C4-2B (cell line): Measurements from ENCODE around the gene GNS.
A peak's percentile ranks its signal among the peaks of the same experiment; 100 is the strongest.

Experiments
- H3K27ac ChIP-seq: fragments of 450-650 bp; 2 replicates; pipeline ENCODE4 v1.5.1; 2017
- ZFX ChIP-seq: fragments of 450-650 bp; IDR thresholded peaks from 2 replicates; pipeline ENCODE4 v1.6.1; 2017
- TF ChIP-seq, protein P1 (sequence below): fragments of 450-650 bp; conservative IDR thresholded peaks from 2 replicates; pipeline ENCODE4 v1.5.1; 2017; ENCODE audit warnings: mild to moderate bottlenecking

The GNS gene

DNA sequence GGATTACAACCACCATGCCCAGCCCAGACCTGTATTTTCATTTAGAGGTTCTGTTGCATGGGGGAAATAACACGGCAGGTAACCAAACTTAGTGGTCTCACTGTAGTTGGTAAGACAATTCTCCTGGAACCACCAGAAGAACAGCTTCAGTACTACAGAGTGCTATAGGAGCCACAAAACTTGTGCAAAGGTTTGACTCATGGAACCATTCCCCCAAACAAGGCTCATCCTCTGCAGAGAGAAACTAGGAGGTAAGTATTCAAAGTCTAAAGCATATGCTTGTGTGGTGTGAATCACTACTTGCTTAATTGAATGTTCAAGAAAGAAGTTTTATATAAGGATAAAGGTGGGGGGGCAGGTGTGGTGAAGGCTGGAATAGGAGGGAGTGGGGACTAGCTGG is 58.7 kb downstream of the GNS start:
- no peak for TF ChIP-seq ZFX
- TF ChIP-seq, protein P1, sequence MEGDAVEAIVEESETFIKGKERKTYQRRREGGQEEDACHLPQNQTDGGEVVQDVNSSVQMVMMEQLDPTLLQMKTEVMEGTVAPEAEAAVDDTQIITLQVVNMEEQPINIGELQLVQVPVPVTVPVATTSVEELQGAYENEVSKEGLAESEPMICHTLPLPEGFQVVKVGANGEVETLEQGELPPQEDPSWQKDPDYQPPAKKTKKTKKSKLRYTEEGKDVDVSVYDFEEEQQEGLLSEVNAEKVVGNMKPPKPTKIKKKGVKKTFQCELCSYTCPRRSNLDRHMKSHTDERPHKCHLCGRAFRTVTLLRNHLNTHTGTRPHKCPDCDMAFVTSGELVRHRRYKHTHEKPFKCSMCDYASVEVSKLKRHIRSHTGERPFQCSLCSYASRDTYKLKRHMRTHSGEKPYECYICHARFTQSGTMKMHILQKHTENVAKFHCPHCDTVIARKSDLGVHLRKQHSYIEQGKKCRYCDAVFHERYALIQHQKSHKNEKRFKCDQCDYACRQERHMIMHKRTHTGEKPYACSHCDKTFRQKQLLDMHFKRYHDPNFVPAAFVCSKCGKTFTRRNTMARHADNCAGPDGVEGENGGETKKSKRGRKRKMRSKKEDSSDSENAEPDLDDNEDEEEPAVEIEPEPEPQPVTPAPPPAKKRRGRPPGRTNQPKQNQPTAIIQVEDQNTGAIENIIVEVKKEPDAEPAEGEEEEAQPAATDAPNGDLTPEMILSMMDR = no peak

DNA sequence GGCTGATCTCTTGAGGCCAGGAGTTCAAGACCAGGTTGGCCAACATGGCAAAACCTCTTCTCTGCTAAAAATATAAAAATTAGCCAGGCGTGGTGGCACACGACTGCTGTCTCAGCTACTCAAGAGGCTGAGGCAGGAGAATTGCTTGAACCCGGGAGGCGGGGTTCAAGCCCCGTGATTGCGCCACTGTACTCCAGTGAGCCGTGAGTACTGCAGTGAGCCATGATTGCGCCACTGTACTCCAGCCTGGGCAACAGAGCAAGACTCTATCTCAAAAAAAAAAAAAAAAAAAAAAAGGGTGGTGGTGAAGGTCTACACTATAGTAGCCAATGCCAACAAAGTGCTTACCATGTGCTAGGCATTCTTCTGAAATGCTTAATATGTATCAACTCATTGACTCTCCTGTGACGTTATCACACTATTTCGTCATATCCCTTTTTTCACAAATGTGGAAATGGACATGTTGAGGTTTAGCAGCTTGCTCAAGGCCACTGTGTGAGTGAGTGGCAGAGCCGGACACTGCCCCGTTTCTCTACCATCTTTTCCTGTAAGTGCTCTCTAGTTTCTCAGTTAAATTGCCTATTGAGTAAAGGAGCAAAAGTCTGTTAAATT is 59.6 kb downstream of the GNS start:
- no peak for TF ChIP-seq ZFX
- TF ChIP-seq, protein P1 = no peak
- no peak overlapping the region for H3K27ac ChIP-seq

More for the DNA sequence above, 58.7 kb downstream of the GNS start:
- no peak overlapping the region for H3K27ac ChIP-seq

DNA sequence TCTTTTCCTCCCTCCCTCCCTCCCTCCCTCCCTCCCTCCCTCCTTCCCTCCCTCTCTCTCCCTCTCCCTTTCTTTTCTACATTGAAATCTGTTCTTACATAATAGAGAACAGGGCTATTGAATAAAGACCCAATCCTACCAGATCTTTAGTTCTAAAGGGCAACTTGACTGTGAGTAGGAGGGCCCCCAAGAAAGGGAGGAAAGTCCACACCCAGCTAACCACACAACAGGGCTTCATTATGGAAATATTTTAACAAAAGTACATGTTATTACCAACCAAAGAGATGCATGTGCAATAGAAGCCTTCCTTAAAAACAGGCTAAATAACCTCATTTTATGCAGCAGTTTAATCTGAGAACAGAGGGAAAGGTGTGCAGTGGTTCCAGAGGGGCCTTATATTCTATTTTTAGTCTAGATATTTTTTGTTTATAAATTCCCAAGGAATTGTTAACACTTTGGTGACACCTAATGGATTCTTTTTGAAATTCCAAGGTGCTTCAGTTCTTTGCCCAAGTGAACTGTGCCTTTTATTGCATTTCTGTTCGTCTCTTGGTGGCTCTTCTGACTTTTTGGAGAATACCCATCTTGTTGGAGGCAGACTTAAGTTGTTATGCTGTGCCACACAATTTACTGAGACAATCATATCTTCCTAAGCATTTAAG is 63.0 kb downstream of the GNS start:
- H3K27ac ChIP-seq = no peak overlapping the region
- TF ChIP-seq, protein P1 = peak; percentile 51
- TF ChIP-seq ZFX = no peak

DNA sequence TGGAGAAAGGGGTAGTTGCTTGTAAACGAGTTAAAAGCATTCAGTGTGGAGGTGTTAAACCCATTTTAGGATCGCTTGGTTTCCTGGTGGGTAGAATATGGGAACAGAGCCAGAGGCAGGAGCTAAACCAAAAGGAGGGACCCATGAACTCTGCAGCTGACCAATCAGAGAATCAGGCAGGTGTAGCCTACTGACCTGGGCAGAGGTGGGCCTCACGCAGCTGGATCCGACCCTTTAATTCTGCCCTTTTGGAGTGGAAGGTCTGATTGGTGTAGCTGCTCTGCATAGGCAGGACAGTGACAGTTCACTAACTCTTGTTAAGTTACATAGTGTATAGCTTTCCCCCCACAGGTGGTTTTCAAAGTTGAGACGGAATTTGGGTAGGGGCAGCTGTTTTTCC is 63.7 kb downstream of the GNS start:
- peak overlapping the region; percentile 22 for H3K27ac ChIP-seq
- TF ChIP-seq, protein P1 = no peak
- TF ChIP-seq ZFX = no peak

DNA sequence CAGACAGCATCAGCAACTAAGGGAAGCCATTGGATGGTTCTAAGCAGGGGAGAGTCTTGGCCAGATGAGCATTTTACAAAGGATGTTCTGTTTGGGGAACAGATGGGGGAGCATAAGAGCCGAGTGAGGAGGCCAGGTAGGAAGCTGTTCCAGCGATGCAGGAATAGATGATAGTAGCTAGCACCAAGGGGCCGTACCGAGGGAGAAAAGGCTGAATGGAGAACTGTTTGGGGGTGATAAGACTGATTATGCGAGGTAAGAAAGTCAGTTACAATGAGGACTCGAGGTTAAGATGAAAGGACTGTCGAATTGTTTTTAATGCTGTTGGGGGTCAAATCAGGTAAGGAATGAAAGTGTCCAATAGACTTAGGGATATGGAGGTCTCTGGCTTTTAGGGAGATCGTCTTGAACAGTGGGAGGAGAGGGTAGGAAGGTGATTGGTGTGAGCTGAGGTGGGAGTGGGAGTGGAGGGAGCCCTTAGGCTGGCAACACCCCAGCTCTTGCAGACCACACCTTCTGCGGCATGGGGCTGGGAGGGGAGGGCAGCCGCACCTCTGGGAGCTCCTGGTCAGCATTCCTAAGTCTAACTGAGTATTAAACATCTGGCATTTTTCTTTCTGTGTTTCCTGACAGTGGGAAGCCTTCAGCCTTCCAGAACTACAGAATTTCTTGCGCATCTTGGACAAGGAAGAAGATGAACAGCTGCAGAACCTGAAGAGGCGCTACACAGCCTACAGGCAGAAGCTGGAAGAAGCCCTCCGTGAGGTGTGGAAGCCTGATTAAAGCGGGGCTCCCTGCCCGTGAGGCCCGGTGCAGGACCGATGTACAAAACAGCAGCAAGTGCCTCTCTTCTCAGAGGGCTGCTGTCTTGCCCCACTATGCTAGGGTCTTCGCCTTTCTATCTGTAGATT is 64.8 kb downstream of the GNS start:
- peak overlapping the region; percentile 4; the same call in 1 of the 2 replicates for H3K27ac ChIP-seq

DNA sequence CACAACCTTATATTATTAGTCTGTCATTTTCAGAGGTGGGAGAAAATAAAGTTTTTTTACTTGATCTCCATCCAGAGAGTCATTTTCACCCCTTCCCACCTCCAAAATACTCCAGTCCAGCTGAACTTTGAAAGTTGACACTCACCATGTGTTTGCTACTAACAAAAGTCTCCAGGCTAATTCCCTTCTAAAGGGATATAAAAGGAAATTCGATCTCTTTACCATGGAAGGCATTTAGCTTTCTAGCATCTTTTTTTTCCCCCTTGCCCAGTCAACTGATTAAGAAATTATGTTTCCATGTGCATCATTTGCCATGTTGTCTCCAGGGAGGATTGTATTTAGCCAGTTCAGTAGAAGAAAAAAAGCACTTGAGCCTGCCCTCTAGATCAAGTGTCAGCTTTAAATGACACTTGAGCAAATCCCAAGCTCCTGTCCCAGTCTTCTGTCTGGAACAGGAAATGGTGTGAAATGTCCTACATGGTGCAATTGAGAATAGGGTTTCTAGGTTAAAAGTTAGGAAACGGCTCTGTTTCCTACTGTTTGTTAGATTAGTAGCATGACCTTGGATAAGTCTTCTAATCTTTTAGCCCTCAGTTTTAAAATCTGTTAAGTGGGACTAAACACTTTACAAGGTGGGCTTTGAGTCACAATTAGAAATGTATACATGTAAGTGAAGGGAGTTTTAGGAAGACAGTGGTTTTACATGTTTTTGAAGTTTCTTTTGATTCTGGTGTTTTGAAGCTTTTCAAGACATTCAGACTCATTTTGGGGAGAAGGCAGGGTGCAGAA is 67.2 kb downstream of the GNS start:
- H3K27ac ChIP-seq = no peak overlapping the region
- TF ChIP-seq, protein P1 = no peak
- no peak for TF ChIP-seq ZFX

More for the DNA sequence above, 64.8 kb downstream of the GNS start:
- TF ChIP-seq ZFX = no peak
- TF ChIP-seq, protein P1 = no peak
